Cardiac fibroblast (primary cell): ENCODE data around the gene KCNQ1.

ENCODE experiments used
- DNase-seq, 2 donors: peaks; one replicate each; pipeline versions ENCODE4 v3.0.0 to v3.0.0-alpha.2; 2010; ENCODE audit warnings: low read depth in 2 of 2
- H3K4me3 ChIP-seq, 2 donors: replicated peaks in 1 of 2; 1 replicate in 1 of 2; 2 replicates in 1 of 2; pipeline ENCODE4 v1.5.1; 2011; ENCODE audit warnings: low read depth in 2 of 2, low read length in 2 of 2, mild to moderate bottlenecking in 2 of 2, moderate library complexity in 1 of 2
- TF ChIP-seq, protein P1 (sequence below): IDR thresholded peaks from one replicate; pipeline ENCODE4 v1.5.1; 2011; ENCODE audit warnings: low read depth, mild to moderate bottlenecking, low read length, inconsistent platforms

The KCNQ1 gene

DNA sequence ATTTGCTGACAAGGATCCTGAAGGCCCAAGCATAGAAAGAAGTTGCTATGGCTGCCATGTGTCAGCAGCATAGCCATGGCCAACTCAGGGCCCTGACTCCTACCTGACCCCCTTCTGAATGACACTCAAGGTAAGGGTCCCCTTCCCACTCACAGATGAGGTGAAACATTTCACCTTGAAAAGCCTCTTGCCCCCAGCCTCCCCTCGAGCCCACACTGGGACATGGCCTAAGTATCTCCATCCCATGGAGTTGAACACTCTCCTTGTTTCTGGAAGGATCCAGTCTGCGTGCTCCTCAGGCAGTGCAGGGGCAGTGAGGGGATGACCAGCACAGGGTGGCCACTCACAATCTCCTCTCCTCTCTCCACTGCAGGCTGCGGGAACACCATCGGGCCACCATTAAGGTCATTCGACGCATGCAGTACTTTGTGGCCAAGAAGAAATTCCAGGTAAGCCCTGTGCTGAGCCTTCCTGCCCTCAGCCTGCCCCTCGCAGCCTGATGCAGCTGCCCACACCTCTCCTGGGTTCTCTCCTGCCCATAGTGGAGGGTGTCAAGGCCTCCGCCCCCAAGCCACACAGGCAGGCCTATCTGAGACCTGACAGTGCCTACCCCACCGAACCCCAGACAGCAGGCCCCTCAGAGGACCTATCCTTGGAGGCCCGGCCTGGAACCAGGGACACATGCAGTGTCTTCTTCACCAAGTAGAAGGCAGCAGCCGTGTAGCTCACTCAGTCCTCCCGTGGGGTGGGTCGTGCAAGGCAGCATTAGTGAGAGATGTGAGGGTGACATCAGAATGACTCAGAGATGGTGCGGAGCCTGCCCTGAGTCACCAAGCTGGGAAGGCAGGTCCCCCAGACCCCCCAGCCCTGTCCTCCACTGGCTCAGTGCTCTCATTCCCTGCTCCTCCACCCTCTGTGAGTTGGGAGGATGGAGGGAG lies 323.9 kb downstream of the KCNQ1 start:
- TF ChIP-seq, protein P1, sequence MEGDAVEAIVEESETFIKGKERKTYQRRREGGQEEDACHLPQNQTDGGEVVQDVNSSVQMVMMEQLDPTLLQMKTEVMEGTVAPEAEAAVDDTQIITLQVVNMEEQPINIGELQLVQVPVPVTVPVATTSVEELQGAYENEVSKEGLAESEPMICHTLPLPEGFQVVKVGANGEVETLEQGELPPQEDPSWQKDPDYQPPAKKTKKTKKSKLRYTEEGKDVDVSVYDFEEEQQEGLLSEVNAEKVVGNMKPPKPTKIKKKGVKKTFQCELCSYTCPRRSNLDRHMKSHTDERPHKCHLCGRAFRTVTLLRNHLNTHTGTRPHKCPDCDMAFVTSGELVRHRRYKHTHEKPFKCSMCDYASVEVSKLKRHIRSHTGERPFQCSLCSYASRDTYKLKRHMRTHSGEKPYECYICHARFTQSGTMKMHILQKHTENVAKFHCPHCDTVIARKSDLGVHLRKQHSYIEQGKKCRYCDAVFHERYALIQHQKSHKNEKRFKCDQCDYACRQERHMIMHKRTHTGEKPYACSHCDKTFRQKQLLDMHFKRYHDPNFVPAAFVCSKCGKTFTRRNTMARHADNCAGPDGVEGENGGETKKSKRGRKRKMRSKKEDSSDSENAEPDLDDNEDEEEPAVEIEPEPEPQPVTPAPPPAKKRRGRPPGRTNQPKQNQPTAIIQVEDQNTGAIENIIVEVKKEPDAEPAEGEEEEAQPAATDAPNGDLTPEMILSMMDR = no peak
- peak; percentile 30 to 67 for DNase-seq
- H3K4me3 ChIP-seq = no peak overlapping the region

DNA sequence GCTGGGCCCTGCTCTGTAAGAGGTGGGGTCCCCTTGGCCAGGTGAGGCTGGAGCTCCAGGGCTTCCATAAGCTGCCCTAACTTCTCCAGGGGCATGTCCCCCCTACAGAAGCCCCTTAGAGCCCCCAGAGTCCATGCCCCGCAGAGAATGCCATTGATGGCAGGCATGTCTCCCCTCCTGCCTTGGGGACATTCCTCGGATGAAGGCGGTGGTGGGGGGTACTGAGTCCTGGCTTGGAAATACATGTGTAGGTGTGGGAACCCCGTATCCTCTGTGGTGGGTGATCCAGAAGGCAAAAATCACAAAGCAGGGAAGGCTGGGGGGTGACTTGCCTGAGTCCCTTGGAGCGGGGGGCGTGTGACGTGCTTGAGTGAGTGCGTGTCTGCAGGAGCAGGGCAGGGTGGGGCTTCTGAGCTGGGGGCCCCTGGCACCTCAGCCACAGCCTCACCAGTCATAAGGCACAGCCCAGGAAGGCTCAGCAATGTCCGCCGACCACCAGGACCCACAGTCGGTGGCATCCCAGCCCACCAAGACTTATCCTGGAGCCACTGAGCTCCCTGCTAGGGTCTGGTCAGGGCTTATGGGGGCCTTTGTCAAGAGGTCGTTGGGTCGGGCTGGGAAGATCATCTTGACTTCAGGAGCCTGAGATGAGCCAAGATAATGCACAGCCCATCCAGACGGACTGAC lies 324.7 kb downstream of the KCNQ1 start:
- no peak overlapping the region for H3K4me3 ChIP-seq
- no peak for DNase-seq
- TF ChIP-seq, protein P1 = no peak

DNA sequence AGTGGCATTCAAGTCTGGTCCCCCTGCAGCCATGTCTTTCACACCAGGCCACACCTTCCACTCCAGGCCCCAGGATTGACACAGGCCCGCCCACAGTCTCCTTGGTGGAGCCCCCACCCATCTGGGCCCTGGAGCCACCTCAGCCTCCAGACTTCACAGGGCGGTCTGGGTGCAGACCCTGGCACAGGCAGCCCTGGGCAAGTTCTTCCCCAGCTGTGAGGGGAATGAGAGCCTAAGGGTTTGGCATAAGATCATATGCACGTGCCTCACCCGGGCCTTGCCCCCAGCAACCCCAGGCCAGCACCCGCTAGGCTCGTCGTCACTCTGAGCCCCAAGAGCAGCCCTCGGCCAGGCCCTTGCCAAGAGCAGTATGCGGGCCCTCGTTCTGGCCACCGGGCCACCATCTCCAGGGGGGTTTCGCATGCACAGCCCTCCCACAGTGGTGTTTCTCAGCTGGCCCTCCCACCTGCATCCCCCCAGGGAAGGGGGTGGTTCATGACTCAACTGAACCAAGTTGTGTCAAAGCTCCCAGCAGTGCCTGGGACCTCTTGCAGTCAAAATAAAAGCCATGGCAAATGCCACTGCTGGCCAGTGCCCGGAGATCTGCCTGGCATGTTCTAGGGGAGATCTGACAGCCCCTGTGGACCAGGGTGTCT lies 325.4 kb downstream of the KCNQ1 start:
- no peak overlapping the region for H3K4me3 ChIP-seq
- TF ChIP-seq, protein P1 = no peak
- DNase-seq = no peak

DNA sequence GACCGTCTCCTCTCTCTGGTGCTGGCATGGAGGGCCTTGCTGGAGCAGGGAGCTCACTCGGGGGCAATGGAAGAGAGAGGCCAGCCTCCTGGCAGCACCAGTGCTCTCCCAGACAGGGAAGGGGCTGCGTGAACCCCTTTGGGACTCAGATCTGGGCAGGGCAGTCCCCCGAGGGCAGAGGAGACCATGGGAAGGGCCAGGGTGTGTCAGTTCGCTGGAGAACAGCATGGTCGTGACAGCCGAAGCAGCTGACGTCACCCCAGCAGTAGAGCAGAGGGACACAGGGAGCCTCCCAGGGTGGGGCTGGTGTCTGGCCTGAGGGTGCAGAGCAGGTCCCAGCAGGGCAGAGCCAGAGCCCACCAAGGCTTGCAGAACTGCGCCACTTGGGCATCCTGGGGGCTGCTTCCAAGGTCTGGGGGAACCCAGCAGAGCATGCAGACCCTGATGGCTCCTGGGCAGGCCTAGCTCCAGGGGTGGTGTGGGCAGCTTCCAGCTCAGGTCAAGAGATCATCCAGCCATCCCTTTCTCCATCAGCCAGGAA lies 326.0 kb downstream of the KCNQ1 start:
- no peak overlapping the region for H3K4me3 ChIP-seq
- no peak for DNase-seq
- TF ChIP-seq, protein P1 = no peak

DNA sequence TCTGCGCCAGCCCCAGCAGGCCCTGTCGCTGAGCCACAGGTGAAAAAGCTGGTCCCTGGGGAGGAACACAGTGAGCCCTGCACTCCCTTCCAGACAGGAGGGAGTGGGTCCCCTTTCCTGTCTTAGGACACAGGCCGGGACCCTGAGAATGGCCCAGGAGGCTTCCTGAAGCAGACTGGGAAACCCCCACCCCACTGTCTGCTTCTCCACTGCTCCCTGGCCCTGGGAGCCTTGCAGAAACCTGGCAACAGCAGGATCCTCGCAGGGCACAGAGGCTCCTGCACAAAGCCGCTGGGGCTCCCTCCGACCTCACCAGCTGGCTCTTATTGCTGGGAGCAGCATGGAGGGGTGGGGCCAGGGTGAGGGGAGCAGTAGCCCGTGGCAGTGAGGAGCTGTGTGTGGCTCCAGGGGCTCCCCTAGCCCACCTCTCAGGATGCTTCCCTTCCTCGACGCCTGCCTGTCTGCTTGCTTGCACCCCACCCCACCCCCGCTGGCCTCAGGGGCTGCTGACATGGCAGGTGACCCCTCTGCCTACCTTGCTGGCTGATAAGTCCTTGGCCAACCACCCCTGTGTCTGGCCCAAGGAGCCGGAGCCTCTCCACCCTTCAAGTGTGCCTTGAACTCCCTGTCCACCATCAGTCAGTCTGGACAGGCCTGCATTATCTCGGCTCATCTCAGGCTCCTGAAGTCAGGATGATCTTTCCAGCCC lies 327.1 kb downstream of the KCNQ1 start:
- no peak overlapping the region for H3K4me3 ChIP-seq
- DNase-seq = no peak
- TF ChIP-seq, protein P1 = no peak

DNA sequence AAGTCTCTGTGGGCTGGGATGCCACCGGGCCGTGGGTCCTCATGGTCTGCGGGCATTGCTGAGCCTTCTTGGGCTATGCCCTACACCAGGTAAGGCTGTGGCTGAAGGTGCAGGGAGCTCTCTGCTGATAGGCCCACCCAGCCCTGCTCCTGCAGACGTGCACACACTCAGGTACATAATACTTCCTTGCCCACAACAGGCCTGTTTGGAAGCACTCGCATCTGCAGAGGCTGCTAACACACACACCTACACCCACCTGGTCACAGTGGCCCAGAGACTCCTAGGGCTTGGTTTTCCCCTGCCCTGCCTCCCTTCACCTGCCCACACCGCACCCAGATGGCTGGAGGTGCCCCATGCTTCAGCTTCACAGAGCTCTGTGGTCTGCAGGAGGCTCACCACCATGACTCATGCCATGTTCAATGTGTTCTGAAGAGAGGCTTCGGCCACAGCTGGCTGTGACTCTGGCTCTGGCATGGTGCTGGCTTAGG lies 327.8 kb downstream of the KCNQ1 start:
- peak in 1 of 2 donors; percentile 38 for DNase-seq
- TF ChIP-seq, protein P1 = no peak
- no peak overlapping the region for H3K4me3 ChIP-seq
